ENCODE results near the gene TMEM192. TPM values are rescaled to one million over a fixed set of nuclear protein-coding genes. Genes with fewer than 3 reads are reported as not detected.

TMEM192 gene
- total and polyA plus RNA-seq, 2 experiments from 2014 or later, result 6.9 to 10.8 TPM

GRCh38 chr4:165059386-165059785 is 53.3 kb downstream of the TMEM192 start:
- no peak overlapping the region for H3K27ac ChIP-seq (ENCODE audit: low read depth)
- no peak overlapping the region for H2AFZ ChIP-seq
- no peaks in the 10 kb centered on the region for H3K36me3 ChIP-seq (ENCODE audit: insufficient read depth)
- no peak overlapping the region for H3K4me3 ChIP-seq
- H3K9me3 Mint-ChIP-seq, result no peaks in the 10 kb centered on the region
- H3K4me3 Mint-ChIP-seq, result no peak overlapping the region
- H3K4me1 ChIP-seq (ENCODE audit: insufficient read depth), result no peaks in the 10 kb centered on the region
- H3K36me3 Mint-ChIP-seq (ENCODE audit: low read depth), result no peaks in the 10 kb centered on the region
- peaks cover 5% of the 10 kb centered on the region for H3K27me3 Mint-ChIP-seq (ENCODE audit: insufficient read depth, low read depth, poor library complexity)
- no peak overlapping the region for H3K27ac Mint-ChIP-seq
- 0 out of 2 replicates have a peak, but pooled peaks cover 3% of the 10 kb centered on the region for H3K9me2 ChIP-seq (ENCODE audit: insufficient read depth)
- no peaks in the 10 kb centered on the region for H3K4me1 Mint-ChIP-seq
- no peaks in the 10 kb centered on the region for H3F3A ChIP-seq (replicated peaks; ENCODE audit: low read depth)
- H3K27me3 ChIP-seq (ENCODE audit: insufficient read depth), result no peaks in the 10 kb centered on the region
- no peaks in the 10 kb centered on the region for H3K79me2 ChIP-seq (replicated peaks; ENCODE audit: insufficient read depth)
- DNase-seq (ENCODE audit: low spot score), result no peak
- TF ChIP-seq ZNF462 (CRISPR knock-in tag; IDR thresholded peaks at IDR 0.05) (no peak), CREB1 (CRISPR knock-in tag; IDR thresholded peaks at IDR 0.05; ENCODE audit: low read depth) (no peak)
- no peak overlapping the region for H3K4me2 ChIP-seq
- no peaks in the 10 kb centered on the region for H4K20me1 ChIP-seq (replicated peaks; ENCODE audit: insufficient read depth)
- ATAC-seq, result no peak

- no peaks in the 10 kb centered on the region for H3K9me3 Mint-ChIP-seq
- no peaks in the 10 kb centered on the region for H3K4me1 Mint-ChIP-seq
- peaks cover 5% of the 10 kb centered on the region for H3K27me3 Mint-ChIP-seq (ENCODE audit: insufficient read depth, low read depth, poor library complexity)
- Histone ChIP-seq H2AFZ (no peak overlapping the region), H3K27me3 (ENCODE audit: insufficient read depth) (no peaks in the 10 kb centered on the region), H4K20me1 (replicated peaks; ENCODE audit: insufficient read depth) (no peaks in the 10 kb centered on the region), H3K9me2 (ENCODE audit: insufficient read depth) (0 out of 2 replicates have a peak, but pooled peaks cover 3% of the 10 kb centered on the region), H3K4me2 (no peak overlapping the region), H3F3A (replicated peaks; ENCODE audit: low read depth) (no peaks in the 10 kb centered on the region), H3K4me3 (no peak overlapping the region), H3K79me2 (replicated peaks; ENCODE audit: insufficient read depth) (no peaks in the 10 kb centered on the region), H3K27ac (ENCODE audit: low read depth) (no peak overlapping the region), H3K36me3 (ENCODE audit: insufficient read depth) (no peaks in the 10 kb centered on the region), H3K4me1 (ENCODE audit: insufficient read depth) (no peaks in the 10 kb centered on the region)
- DNase-seq (ENCODE audit: low spot score) (no peak), ATAC-seq (no peak)
- H3K36me3 Mint-ChIP-seq (ENCODE audit: low read depth), result no peaks in the 10 kb centered on the region
- H3K4me3 Mint-ChIP-seq, result no peak overlapping the region
- H3K27ac Mint-ChIP-seq, result no peak overlapping the region
- TF ChIP-seq CREB1 (CRISPR knock-in tag; IDR thresholded peaks at IDR 0.05; ENCODE audit: low read depth) (no peak), ZNF114 (CRISPR knock-in tag; IDR thresholded peaks at IDR 0.05) (no peak), EZH2 (IDR thresholded peaks at IDR 0.05; ENCODE audit: low read depth, unreplicated experiment) (no peak), ETS1 (IDR thresholded peaks at IDR 0.05) (no peak), ZNF462 (CRISPR knock-in tag; IDR thresholded peaks at IDR 0.05) (no peak)
These were observed 54.0 kb downstream of the TMEM192 start for GRCh38 chr4:165058666-165059065.

Measured in GM23338 (cell line).